Loucy (cell line): ENCODE results near the gene CWC22.

Experiments
- CTCF ChIP-seq: fragments of 200-600 bp; sonication (generic); conservative IDR thresholded peaks from 2 replicates; pipeline ENCODE4 v1.5.1; 2014; ENCODE audit warnings: mild to moderate bottlenecking, antibody characterized with exemption, low read length
- EZH2phosphoT487 ChIP-seq: fragments of 200-600 bp; IDR thresholded peaks from 2 replicates; pipeline ENCODE4 v1.6.1; 2018; ENCODE audit warnings: antibody characterized with exemption, mild to moderate bottlenecking, moderate library complexity, borderline replicate concordance

- TF ChIP-seq CTCF (no peak), EZH2phosphoT487 (no peak)
Observed at GRCh38 chr2:180021850-180022249, 14.8 kb upstream of the CWC22 start.
